Stomach (tissue), 9 donors: Measurements from ENCODE around the gene KIAA0232. TPM values are rescaled to one million over a fixed set of nuclear protein-coding genes. Genes with fewer than 3 reads are reported as not detected.

Experiments
- DNase-seq, 2 donors: peaks; one replicate each; pipeline versions ENCODE4 v3.0.0 to v3.0.0-alpha.2; 2013 to 2019
- H3K27ac ChIP-seq, 5 donors: fragments of 200-600 bp in 4 of 5; sonication (generic) in 4 of 5; one replicate each; pipeline ENCODE4 v1.5.1; 2013 to 2019; ENCODE audit warnings: mild to moderate bottlenecking in 1 of 5, moderate library complexity in 1 of 5
- H3K27me3 ChIP-seq, 3 donors: fragments of 200-600 bp; sonication (generic); one replicate each; pipeline ENCODE4 v1.5.1; 2017 to 2019; ENCODE audit warnings: mixed run types in 1 of 3
- H3K36me3 ChIP-seq, 4 donors: fragments of 200-600 bp; sonication (generic); 1 replicate in 3 of 4; 2 replicates in 1 of 4; pipeline ENCODE4 v1.5.1; 2016 to 2019
- H3K4me1 ChIP-seq, 4 donors: fragments of 200-600 bp; sonication (generic); one replicate each; pipeline ENCODE4 v1.5.1; 2016 to 2019
- H3K4me3 ChIP-seq, 4 donors: fragments of 200-600 bp; sonication (generic) in 3 of 4; one replicate each; pipeline ENCODE4 v1.5.1; 2016 to 2019; ENCODE audit warnings: mild to moderate bottlenecking in 1 of 4
- H3K9me3 ChIP-seq, 4 donors: fragments of 200-600 bp; sonication (generic); one replicate each; pipeline ENCODE4 v1.5.1; 2016 to 2019
- CTCF ChIP-seq, 7 experiments: fragments of 450-650 bp in 4 of 7; fragments of 200-600 bp in 3 of 7; sonication (generic) in 3 of 7; IDR thresholded peaks; one replicate each; pipeline ENCODE4 v1.5.1; 2016 to 2019; ENCODE audit warnings: antibody characterized with exemption in 7 of 7, control low read depth in 2 of 7, mild to moderate bottlenecking in 1 of 7
- EP300 ChIP-seq: sonication (generic); formaldehyde crosslinking; IDR thresholded peaks from one replicate; pipeline ENCODE4 v1.6.1; 2017; ENCODE audit warnings: antibody characterized with exemption
- POLR2A ChIP-seq, 4 donors: fragments of 450-650 bp; IDR thresholded peaks; one replicate each; pipeline ENCODE4 v1.6.1; 2016; ENCODE audit warnings: antibody characterized with exemption in 4 of 4, control low read depth in 2 of 4, mild to moderate bottlenecking in 1 of 4, moderate library complexity in 1 of 4
- POLR2AphosphoS5 ChIP-seq, 3 donors: sonication (generic); formaldehyde crosslinking; IDR thresholded peaks; one replicate each; pipeline ENCODE4 v1.6.1; 2016; ENCODE audit warnings: antibody characterized with exemption in 3 of 3
- WGBS, 5 donors: extraction: QIAGEN DNeasy Blood & Tissue Kit in 3 of 5; methylation state at CpG; one replicate each; pipeline versions ENCODE4 v1.1.5 to v1.1.7; 2013 to 2018; 5-methylcytosine and 5-hydroxymethylcytosine counted together
- intact Hi-C: fragments of 100-400 bp; cut with DNase I; formaldehyde crosslinking; loops from one replicate; pipeline ENCODE4 v1.15.1; 2023; ENCODE audit warnings: low total_unique reads
- polyA plus RNA-seq, 3 donors: library from polyadenylated mRNA; stranded (reverse); fragments of 200-250 nt; gene quantifications; one replicate each; pipeline ENCODE4 v1.2.3, GENCODE V29; 2013
- total RNA-seq, 5 donors: library from RNA; depleted of rRNA; stranded (reverse); fragments of >200 nt; gene quantifications; one replicate each; pipeline versions ENCODE4 v1.1.0 to v1.2.3, GENCODE V29; 2014 to 2016
- donor health status: healthy with polysubstance abuse.
- donor health status: Bipolar disorder and iron deficiency.
- donor health status: healthy.

Gene KIAA0232
- total and polyA plus RNA-seq, 8 donors, result 5.1 to 48.1 (median 9.9) TPM

- Histone ChIP-seq H3K36me3 (no peaks in the 10 kb centered on the region), H3K27ac (peak overlapping the region; percentile 71 to 86 (median 79)), H3K27me3 (no peaks in the 10 kb centered on the region), H3K9me3 (no peaks in the 10 kb centered on the region), H3K4me3 (no peak overlapping the region), H3K4me1 (peaks cover 31 to 63% (median 55%) of the 10 kb centered on the region in 4 donors)
- peak; percentile 71 to 88 for DNase-seq
- intact Hi-C loops, result no loop called here
- WGBS, 5 donors, result 31 to 54% (median 36%) methylated on average over 9 to 11 of the region's 11 CpGs
- peak in 2 of 3 donors; percentile 31 to 49 for TF ChIP-seq POLR2AphosphoS5 (IDR thresholded peaks at IDR 0.05)
- TF ChIP-seq POLR2A (IDR thresholded peaks at IDR 0.05), result no peak
Measured at GRCh38 chr4:6747294-6748051, 35.1 kb upstream of the KIAA0232 start.

GRCh38 chr4:6748286-6748685 is 34.2 kb upstream of the KIAA0232 start:
- Histone ChIP-seq H3K27me3 (no peaks in the 10 kb centered on the region), H3K4me1 (peaks cover 31 to 71% (median 59%) of the 10 kb centered on the region in 4 donors), H3K27ac (peak overlapping the region; percentile 71 to 86 (median 79)), H3K36me3 (no peaks in the 10 kb centered on the region), H3K4me3 (no peak overlapping the region), H3K9me3 (no peaks in the 10 kb centered on the region)
- intact Hi-C loops, result no loop called here
- DNase-seq, result no peak
- TF ChIP-seq POLR2A (IDR thresholded peaks at IDR 0.05), result no peak
- no peak for TF ChIP-seq EP300
- TF ChIP-seq CTCF (IDR thresholded peaks at IDR 0.05), result no peak
- TF ChIP-seq POLR2AphosphoS5 (IDR thresholded peaks at IDR 0.05), result no peak
- WGBS, 5 donors, result 83 to 86% (median 84%) methylated on average over 9 of the region's 9 CpGs

- DNase-seq, result peak; percentile 85 to 89
- peak overlapping the region; percentile 48 to 86 (median 79) for H3K27ac ChIP-seq
- no peaks in the 10 kb centered on the region for H3K27me3 ChIP-seq
- intact Hi-C loops, result no loop called here
- no peaks in the 10 kb centered on the region for H3K9me3 ChIP-seq
- no peaks in the 10 kb centered on the region for H3K36me3 ChIP-seq
- TF ChIP-seq EP300, result no peak
- peak in 2 of 3 donors; percentile 59 to 70 for TF ChIP-seq POLR2AphosphoS5 (IDR thresholded peaks at IDR 0.05)
- no peak for TF ChIP-seq CTCF (IDR thresholded peaks at IDR 0.05)
- no peak for TF ChIP-seq POLR2A (IDR thresholded peaks at IDR 0.05)
- H3K4me1 ChIP-seq, result peaks cover 31 to 72% (median 59%) of the 10 kb centered on the region in 4 donors
- WGBS, 5 donors, result 20 to 48% (median 34%) methylated on average over 20 to 25 of the region's 25 CpGs
- no peak overlapping the region for H3K4me3 ChIP-seq
Measured at GRCh38 chr4:6749340-6750171, 33.0 kb upstream of the KIAA0232 start.

GRCh38 chr4:6750286-6751221 is 32.0 kb upstream of the KIAA0232 start:
- Histone ChIP-seq H3K4me3 (no peak overlapping the region), H3K9me3 (no peaks in the 10 kb centered on the region), H3K4me1 (peaks cover 31 to 72% (median 59%) of the 10 kb centered on the region in 4 donors), H3K27ac (peak overlapping the region; percentile 48 to 86 (median 79)), H3K27me3 (no peaks in the 10 kb centered on the region), H3K36me3 (no peaks in the 10 kb centered on the region)
- TF ChIP-seq POLR2AphosphoS5 (IDR thresholded peaks at IDR 0.05), result no peak
- intact Hi-C loops, result no loop called here
- DNase-seq, result no peak
- WGBS, 5 donors, result 77 to 85% (median 82%) methylated on average over 15 to 23 of the region's 23 CpGs
